HL-60 (cell line): ENCODE data around the gene ANKRD40CL.
"Not testable (repeated sequence)": the region's sequence is repeated elsewhere in the genome, so short reads cannot be mapped to it uniquely, and the experiment has no call there.

Experiments
- DNase-seq, 2 experiments: peaks; one replicate each; pipeline ENCODE4 v3.0.0-alpha.2; 2010 to 2020; ENCODE audit warnings: low read depth in 1 of 2, low spot score in 1 of 2
- H3K27ac ChIP-seq: fragments of 250-450 bp; sonication (Bioruptor Pico); replicated peaks from 2 replicates; pipeline ENCODE4 v1.5.1; 2020; ENCODE audit warnings: mild to moderate bottlenecking, moderate library complexity
- H3K27me3 ChIP-seq: fragments of 250-450 bp; sonication (Bioruptor Pico); 2 replicates; pipeline ENCODE4 v1.5.1; 2021; ENCODE audit warnings: mild to moderate bottlenecking, moderate library complexity; ENCODE audit not compliant: insufficient read depth, poor library complexity, severe bottlenecking
- H3K4me3 ChIP-seq: replicated peaks from 2 replicates; pipeline ENCODE4 v1.5.1; 2011; ENCODE audit warnings: mild to moderate bottlenecking, control low read depth, low read length; ENCODE audit not compliant: insufficient read depth
- GABPA ChIP-seq: IDR thresholded peaks from 2 replicates; pipeline ENCODE4 v1.6.1; 2012; ENCODE audit warnings: low read depth
- POLR2AphosphoS5 ChIP-seq: IDR thresholded peaks from 2 replicates; pipeline ENCODE4 v1.6.1; 2012; ENCODE audit warnings: low read depth
- SPI1 ChIP-seq: IDR thresholded peaks from 2 replicates; pipeline ENCODE4 v1.6.1; 2012; ENCODE audit warnings: low read depth, mild to moderate bottlenecking, borderline replicate concordance
- TF ChIP-seq, protein P1 (sequence below): IDR thresholded peaks from one replicate; pipeline ENCODE4 v1.5.1; 2011; ENCODE audit warnings: low read length, control low read depth, inconsistent platforms; ENCODE audit not compliant: insufficient read depth
- TF ChIP-seq, protein P2 (sequence below): IDR thresholded peaks from 2 replicates; pipeline ENCODE4 v1.6.1; 2012; ENCODE audit warnings: low read depth; ENCODE audit not compliant: insufficient replicate concordance

ANKRD40CL gene

DNA sequence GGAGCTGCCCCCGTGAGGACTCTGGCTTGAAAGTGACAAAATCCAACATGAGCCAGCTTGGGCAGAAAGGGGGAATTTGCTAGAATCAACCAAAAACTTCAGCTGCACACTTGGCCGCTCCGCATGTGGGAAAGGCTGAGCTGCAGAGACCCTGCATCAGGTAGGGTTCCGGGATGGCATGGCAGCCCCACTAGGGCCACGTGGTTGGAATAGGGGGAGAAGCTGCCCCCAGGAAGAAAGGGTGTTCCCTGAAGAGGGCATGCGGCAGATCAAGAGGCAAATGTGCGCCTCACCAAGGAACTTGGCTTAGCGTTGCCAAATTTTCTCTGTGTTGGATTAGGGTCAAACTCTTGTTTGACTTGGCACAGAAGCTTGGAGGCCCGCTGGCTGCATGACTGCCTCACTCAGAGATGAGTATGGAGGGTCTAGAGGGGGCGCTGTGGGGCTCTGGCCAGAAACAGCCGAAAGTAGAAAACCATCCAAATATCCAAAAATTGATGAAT, 38.9 kb upstream of the ANKRD40CL start:
- Histone ChIP-seq H3K27ac (no peak overlapping the region), H3K4me3 (no peak overlapping the region), H3K27me3 (no peaks in the 10 kb centered on the region)
- TF ChIP-seq, protein P1, sequence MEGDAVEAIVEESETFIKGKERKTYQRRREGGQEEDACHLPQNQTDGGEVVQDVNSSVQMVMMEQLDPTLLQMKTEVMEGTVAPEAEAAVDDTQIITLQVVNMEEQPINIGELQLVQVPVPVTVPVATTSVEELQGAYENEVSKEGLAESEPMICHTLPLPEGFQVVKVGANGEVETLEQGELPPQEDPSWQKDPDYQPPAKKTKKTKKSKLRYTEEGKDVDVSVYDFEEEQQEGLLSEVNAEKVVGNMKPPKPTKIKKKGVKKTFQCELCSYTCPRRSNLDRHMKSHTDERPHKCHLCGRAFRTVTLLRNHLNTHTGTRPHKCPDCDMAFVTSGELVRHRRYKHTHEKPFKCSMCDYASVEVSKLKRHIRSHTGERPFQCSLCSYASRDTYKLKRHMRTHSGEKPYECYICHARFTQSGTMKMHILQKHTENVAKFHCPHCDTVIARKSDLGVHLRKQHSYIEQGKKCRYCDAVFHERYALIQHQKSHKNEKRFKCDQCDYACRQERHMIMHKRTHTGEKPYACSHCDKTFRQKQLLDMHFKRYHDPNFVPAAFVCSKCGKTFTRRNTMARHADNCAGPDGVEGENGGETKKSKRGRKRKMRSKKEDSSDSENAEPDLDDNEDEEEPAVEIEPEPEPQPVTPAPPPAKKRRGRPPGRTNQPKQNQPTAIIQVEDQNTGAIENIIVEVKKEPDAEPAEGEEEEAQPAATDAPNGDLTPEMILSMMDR: no peak
- TF ChIP-seq, protein P2, sequence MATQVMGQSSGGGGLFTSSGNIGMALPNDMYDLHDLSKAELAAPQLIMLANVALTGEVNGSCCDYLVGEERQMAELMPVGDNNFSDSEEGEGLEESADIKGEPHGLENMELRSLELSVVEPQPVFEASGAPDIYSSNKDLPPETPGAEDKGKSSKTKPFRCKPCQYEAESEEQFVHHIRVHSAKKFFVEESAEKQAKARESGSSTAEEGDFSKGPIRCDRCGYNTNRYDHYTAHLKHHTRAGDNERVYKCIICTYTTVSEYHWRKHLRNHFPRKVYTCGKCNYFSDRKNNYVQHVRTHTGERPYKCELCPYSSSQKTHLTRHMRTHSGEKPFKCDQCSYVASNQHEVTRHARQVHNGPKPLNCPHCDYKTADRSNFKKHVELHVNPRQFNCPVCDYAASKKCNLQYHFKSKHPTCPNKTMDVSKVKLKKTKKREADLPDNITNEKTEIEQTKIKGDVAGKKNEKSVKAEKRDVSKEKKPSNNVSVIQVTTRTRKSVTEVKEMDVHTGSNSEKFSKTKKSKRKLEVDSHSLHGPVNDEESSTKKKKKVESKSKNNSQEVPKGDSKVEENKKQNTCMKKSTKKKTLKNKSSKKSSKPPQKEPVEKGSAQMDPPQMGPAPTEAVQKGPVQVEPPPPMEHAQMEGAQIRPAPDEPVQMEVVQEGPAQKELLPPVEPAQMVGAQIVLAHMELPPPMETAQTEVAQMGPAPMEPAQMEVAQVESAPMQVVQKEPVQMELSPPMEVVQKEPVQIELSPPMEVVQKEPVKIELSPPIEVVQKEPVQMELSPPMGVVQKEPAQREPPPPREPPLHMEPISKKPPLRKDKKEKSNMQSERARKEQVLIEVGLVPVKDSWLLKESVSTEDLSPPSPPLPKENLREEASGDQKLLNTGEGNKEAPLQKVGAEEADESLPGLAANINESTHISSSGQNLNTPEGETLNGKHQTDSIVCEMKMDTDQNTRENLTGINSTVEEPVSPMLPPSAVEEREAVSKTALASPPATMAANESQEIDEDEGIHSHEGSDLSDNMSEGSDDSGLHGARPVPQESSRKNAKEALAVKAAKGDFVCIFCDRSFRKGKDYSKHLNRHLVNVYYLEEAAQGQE: no peak
- TF ChIP-seq GABPA: no peak
- no peak for TF ChIP-seq POLR2AphosphoS5
- TF ChIP-seq SPI1: no peak
- no peak for DNase-seq

DNA sequence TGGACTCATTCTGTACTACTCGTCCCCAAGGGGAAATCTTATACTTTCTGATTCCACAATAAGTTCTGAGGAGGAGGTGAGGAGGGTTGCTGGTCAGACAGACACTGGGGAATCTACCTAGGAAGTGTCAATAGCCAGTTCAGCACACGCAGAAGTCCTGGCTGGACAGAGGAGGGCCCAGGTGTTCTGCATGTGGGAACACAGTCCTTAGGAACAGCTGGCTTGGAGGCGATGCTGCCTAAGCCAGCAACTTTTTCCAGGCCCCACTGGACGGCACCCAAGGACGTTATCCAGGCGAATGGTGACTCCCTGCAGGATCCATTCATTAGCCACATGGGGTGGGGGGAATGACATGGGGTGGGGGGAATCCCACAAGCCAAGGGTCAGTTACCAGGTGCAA, 38.2 kb upstream of the ANKRD40CL start:
- Histone ChIP-seq H3K4me3 (no peak overlapping the region), H3K27ac (no peak overlapping the region), H3K27me3 (no peaks in the 10 kb centered on the region)
- DNase-seq: no peak
- TF ChIP-seq GABPA: no peak
- TF ChIP-seq POLR2AphosphoS5: no peak
- no peak for TF ChIP-seq SPI1
- TF ChIP-seq, protein P2: no peak
- TF ChIP-seq, protein P1: no peak

DNA sequence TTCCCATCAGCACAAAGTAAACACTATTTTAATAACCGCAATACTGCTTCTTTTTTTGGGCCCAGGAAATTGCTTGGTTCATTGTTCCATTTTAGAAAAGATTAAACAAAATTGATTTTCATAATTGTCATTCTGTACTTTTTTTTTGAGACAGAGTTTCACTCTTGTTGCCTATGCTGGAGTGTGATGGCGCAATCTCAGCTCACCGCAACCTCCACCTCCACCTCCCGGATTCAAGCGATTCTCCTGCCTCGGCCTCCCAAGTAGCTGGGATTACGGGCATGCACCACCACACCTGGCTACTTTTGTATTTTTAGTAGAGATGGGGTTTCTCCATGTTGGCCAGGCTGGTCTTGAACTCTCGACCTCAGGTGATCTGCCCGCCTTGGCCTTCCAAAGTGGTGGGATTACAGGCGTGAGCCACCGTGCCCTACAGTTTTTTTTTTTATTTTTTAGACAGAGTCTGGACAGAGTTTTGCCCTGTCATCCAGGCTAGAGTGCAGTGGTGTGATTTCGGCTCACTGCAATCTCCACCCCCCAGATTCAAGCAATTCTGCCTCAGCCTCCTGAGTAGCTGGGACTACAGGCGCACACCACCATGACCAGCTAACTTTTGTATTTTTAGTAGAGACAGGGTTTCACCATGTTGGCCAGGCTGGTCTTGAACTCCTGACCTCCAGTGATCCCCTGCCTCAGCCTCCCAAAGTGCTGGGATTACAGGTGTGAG, 37.6 kb upstream of the ANKRD40CL start:
- not testable (repeated sequence) for DNase-seq, H3K4me3 ChIP-seq, H3K27ac ChIP-seq, H3K27me3 ChIP-seq

DNA sequence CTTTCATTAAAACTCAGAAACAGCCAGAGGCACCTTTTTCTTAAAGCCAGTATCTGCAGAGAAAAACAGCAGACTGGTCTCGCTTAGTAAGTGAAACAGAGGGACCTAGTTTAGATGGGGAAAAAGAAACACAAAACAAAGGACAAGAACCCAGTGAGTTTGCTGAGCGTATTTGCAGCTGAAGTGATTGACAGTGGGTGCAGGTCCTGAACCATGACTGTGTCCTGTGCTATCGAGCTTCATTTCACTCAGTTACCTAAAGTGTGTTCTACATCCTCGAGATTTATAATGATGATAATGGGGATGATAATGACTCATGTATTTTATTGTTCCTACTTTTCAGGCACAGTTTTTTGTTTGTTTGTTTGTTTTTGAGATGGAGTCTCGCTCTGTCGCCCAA, 36.4 kb upstream of the ANKRD40CL start:
- no peak for DNase-seq
- H3K27ac ChIP-seq: no peak overlapping the region
- no peak overlapping the region for H3K4me3 ChIP-seq
- H3K27me3 ChIP-seq: no peaks in the 10 kb centered on the region
- TF ChIP-seq, protein P2: no peak
- TF ChIP-seq, protein P1: no peak
- TF ChIP-seq SPI1 (no peak), GABPA (no peak), POLR2AphosphoS5 (no peak)
